ENCODE measurements around the gene MYL3. TPM values are rescaled to one million over a fixed set of nuclear protein-coding genes. Genes with fewer than 3 reads are reported as not detected.

The MYL3 gene
- total RNA-seq, 3 donors from 2014 or later (not counting 1 experiment from before 2014, with no cell fraction given): not detected

- H3K9me3 ChIP-seq (ENCODE audit: control insufficient read depth, insufficient read depth, low read length): no peaks in the 10 kb centered on the region
- H3K4me1 ChIP-seq (ENCODE audit: control insufficient read depth, insufficient read depth, low read length): no peaks in the 10 kb centered on the region
- no peak for TF ChIP-seq CTCF (IDR thresholded peaks at IDR 0.05)
- H3K27me3 ChIP-seq (ENCODE audit: control insufficient read depth, insufficient read depth, low read length): no peaks in the 10 kb centered on the region
- intact Hi-C loops (cut with micrococcal nuclease): no loop called here
- Mint-ChIP-seq H3K27me3 (ENCODE audit: low read depth in 2 of 2) (peaks cover 0 to 5% of the 10 kb centered on the region in 2 donors), H3K4me1 (no peaks in the 10 kb centered on the region), H3K27ac (no peak overlapping the region), H3K36me3 (no peaks in the 10 kb centered on the region), H3K9me3 (no peaks in the 10 kb centered on the region), H3K4me3 (no peak overlapping the region)
- DNase-seq: no peak
- H3K27ac ChIP-seq (ENCODE audit: low read length): no peak overlapping the region
- no peaks in the 10 kb centered on the region for H3K36me3 ChIP-seq (ENCODE audit: control insufficient read depth, insufficient read depth, low read length)
- ATAC-seq: no peak
- no peak overlapping the region for H3K4me3 ChIP-seq (ENCODE audit: low read length)
- WGBS (ENCODE audit: insufficient coverage): 81% methylated on average over 10 of the region's 10 CpGs
These were observed 5.5 kb downstream of the MYL3 start for GRCh38 chr3:46857485-46858341.

- H3K27me3 Mint-ChIP-seq (ENCODE audit: low read depth in 2 of 2): peaks cover 0 to 5% of the 10 kb centered on the region in 2 donors
- Histone ChIP-seq H3K4me1 (ENCODE audit: control insufficient read depth, insufficient read depth, low read length) (no peaks in the 10 kb centered on the region), H3K4me3 (ENCODE audit: low read length) (no peak overlapping the region), H3K27ac (ENCODE audit: low read length) (no peak overlapping the region), H3K27me3 (ENCODE audit: control insufficient read depth, insufficient read depth, low read length) (no peaks in the 10 kb centered on the region), H3K9me3 (ENCODE audit: control insufficient read depth, insufficient read depth, low read length) (no peaks in the 10 kb centered on the region), H3K36me3 (ENCODE audit: control insufficient read depth, insufficient read depth, low read length) (no peaks in the 10 kb centered on the region)
- H3K27ac Mint-ChIP-seq: no peak overlapping the region
- TF ChIP-seq CTCF (IDR thresholded peaks at IDR 0.05): no peak
- no peak for ATAC-seq
- no peak overlapping the region for H3K4me3 Mint-ChIP-seq
- no peak for DNase-seq
- intact Hi-C loops (cut with micrococcal nuclease): no loop called here
- H3K36me3 Mint-ChIP-seq: no peaks in the 10 kb centered on the region
- 90% methylated on average over 17 of the region's 17 CpGs for WGBS (ENCODE audit: insufficient coverage)
- H3K9me3 Mint-ChIP-seq: no peaks in the 10 kb centered on the region
- H3K4me1 Mint-ChIP-seq: no peaks in the 10 kb centered on the region
These were observed 6.4 kb downstream of the MYL3 start for GRCh38 chr3:46856576-46857471.

- Histone ChIP-seq H3K36me3 (ENCODE audit: control insufficient read depth, insufficient read depth, low read length) (no peaks in the 10 kb centered on the region), H3K4me3 (ENCODE audit: low read length) (no peak overlapping the region), H3K9me3 (ENCODE audit: control insufficient read depth, insufficient read depth, low read length) (no peaks in the 10 kb centered on the region), H3K27ac (ENCODE audit: low read length) (no peak overlapping the region), H3K4me1 (ENCODE audit: control insufficient read depth, insufficient read depth, low read length) (no peaks in the 10 kb centered on the region), H3K27me3 (ENCODE audit: control insufficient read depth, insufficient read depth, low read length) (no peaks in the 10 kb centered on the region)
- no peaks in the 10 kb centered on the region for H3K4me1 Mint-ChIP-seq
- WGBS (ENCODE audit: insufficient coverage): 88% methylated on average over 5 of the region's 5 CpGs
- no peak for DNase-seq
- ATAC-seq: no peak
- no peak overlapping the region for H3K27ac Mint-ChIP-seq
- peaks cover 0 to 5% of the 10 kb centered on the region in 2 donors for H3K27me3 Mint-ChIP-seq (ENCODE audit: low read depth in 2 of 2)
- no peak overlapping the region for H3K4me3 Mint-ChIP-seq
- no peaks in the 10 kb centered on the region for H3K9me3 Mint-ChIP-seq
- no peak for TF ChIP-seq CTCF (IDR thresholded peaks at IDR 0.05)
- intact Hi-C loops (cut with micrococcal nuclease): no loop called here
- no peaks in the 10 kb centered on the region for H3K36me3 Mint-ChIP-seq
These were observed 8.7 kb downstream of the MYL3 start for GRCh38 chr3:46854555-46854991.

Data from natural killer cell (primary cell).